Suprapubic skin (tissue), 4 donors: ENCODE measurements around the gene WNT3. TPM values are rescaled to one million over a fixed set of nuclear protein-coding genes. Genes with fewer than 3 reads are reported as not detected.

Experiments used
- DNase-seq, 2 donors: peaks; one replicate each; pipeline ENCODE4 v3.0.0-alpha.2; 2019; ENCODE audit warnings: low spot score in 2 of 2
- H3K27ac ChIP-seq: fragments of 200-600 bp; sonication (generic); one replicate; pipeline ENCODE4 v1.5.1; 2019
- H3K27me3 ChIP-seq: fragments of 200-600 bp; sonication (generic); one replicate; pipeline ENCODE4 v1.5.1; 2019
- H3K36me3 ChIP-seq: fragments of 200-600 bp; sonication (generic); one replicate; pipeline ENCODE4 v1.5.1; 2019
- H3K4me1 ChIP-seq: fragments of 200-600 bp; sonication (generic); one replicate; pipeline ENCODE4 v1.5.1; 2019
- H3K4me3 ChIP-seq: fragments of 200-600 bp; sonication (generic); one replicate; pipeline ENCODE4 v1.5.1; 2019; ENCODE audit warnings: mild to moderate bottlenecking
- H3K9me3 ChIP-seq: fragments of 200-600 bp; sonication (generic); one replicate; pipeline ENCODE4 v1.5.1; 2019
- EP300 ChIP-seq: sonication (generic); formaldehyde crosslinking; IDR thresholded peaks from one replicate; pipeline ENCODE4 v1.6.1; 2017; ENCODE audit warnings: antibody characterized with exemption
- POLR2A ChIP-seq, 2 donors: fragments of 450-650 bp; IDR thresholded peaks; one replicate each; pipeline ENCODE4 v1.6.1; 2017; ENCODE audit warnings: antibody characterized with exemption in 2 of 2, mild to moderate bottlenecking in 2 of 2, moderate library complexity in 2 of 2
- POLR2AphosphoS5 ChIP-seq, 3 donors: sonication (generic); formaldehyde crosslinking; IDR thresholded peaks; one replicate each; pipeline ENCODE4 v1.6.1; 2017; ENCODE audit warnings: antibody characterized with exemption in 3 of 3
- WGBS: methylation state at CpG from one replicate; pipeline ENCODE4 v1.1.5; 2018; 5-methylcytosine and 5-hydroxymethylcytosine counted together
- total RNA-seq, 4 donors: library from RNA; depleted of rRNA; stranded (reverse); fragments of >200 nt; gene quantifications; one replicate each; pipeline ENCODE4 v1.1.0, GENCODE V29; 2016
- TF ChIP-seq, protein P1 (sequence below), 2 donors: fragments of 200-600 bp in 1 of 2; fragments of 450-650 bp in 1 of 2; sonication (generic) in 1 of 2; IDR thresholded peaks; one replicate each; pipeline ENCODE4 v1.5.1; 2016 to 2019; ENCODE audit warnings: antibody characterized with exemption in 2 of 2, mild to moderate bottlenecking in 1 of 2, moderate library complexity in 1 of 2

The WNT3 gene
- total RNA-seq, 4 donors from 2014 or later, result 39.3 to 84.9 (median 61.7) TPM

DNA sequence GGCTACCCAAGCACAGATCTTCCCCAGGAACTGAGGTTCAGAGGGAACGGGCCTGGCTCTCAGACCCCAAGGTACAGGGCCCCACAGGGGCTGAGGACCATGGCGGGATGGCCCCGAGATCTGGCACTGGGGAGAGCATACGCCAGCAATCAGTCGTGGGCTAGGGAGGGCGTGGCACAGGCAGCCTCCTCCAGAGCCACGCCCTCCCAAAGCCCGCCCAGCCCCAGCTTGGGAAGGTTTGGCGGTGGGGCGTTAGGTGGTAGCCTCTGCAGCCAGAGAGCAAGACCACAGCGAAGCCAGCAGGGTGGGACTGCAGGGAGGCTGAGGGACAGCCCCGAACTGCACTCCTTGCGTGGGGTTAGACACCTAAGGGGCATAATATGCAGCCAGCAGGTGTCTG, 44.5 kb upstream of the WNT3 start:
- Histone ChIP-seq H3K4me1 (no peaks in the 10 kb centered on the region), H3K9me3 (no peaks in the 10 kb centered on the region), H3K4me3 (no peak overlapping the region), H3K27ac (no peak overlapping the region), H3K36me3 (no peaks in the 10 kb centered on the region), H3K27me3 (peaks cover 18% of the 10 kb centered on the region)
- DNase-seq, result no peak
- TF ChIP-seq POLR2A (IDR thresholded peaks at IDR 0.05), result no peak
- TF ChIP-seq POLR2AphosphoS5 (IDR thresholded peaks at IDR 0.05), result no peak
- TF ChIP-seq, protein P1, sequence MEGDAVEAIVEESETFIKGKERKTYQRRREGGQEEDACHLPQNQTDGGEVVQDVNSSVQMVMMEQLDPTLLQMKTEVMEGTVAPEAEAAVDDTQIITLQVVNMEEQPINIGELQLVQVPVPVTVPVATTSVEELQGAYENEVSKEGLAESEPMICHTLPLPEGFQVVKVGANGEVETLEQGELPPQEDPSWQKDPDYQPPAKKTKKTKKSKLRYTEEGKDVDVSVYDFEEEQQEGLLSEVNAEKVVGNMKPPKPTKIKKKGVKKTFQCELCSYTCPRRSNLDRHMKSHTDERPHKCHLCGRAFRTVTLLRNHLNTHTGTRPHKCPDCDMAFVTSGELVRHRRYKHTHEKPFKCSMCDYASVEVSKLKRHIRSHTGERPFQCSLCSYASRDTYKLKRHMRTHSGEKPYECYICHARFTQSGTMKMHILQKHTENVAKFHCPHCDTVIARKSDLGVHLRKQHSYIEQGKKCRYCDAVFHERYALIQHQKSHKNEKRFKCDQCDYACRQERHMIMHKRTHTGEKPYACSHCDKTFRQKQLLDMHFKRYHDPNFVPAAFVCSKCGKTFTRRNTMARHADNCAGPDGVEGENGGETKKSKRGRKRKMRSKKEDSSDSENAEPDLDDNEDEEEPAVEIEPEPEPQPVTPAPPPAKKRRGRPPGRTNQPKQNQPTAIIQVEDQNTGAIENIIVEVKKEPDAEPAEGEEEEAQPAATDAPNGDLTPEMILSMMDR (IDR thresholded peaks at IDR 0.05), result no peak
- TF ChIP-seq EP300, result no peak
- 44% methylated on average over 13 of the region's 13 CpGs for WGBS

DNA sequence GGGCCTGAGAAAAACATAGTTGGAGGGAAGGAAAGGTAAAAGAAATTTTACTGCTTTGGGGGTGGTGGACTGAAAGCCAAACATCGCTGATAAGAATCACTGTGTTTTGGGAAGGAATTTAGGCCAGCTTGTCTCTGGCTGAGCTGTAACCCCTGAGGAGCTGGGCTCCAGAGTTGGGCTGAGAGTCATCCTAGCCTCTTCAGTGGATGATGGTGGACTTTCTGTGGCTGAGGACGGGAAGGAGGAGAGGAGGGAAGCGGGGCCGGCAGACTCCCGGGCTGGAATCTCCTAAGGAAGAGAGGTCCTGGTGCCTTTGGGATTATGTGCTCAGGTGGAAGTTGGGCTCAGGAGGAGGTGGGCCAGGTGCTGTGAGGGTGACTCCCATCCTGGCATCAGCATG, 41.5 kb upstream of the WNT3 start:
- Histone ChIP-seq H3K27me3 (peaks cover 18% of the 10 kb centered on the region), H3K4me3 (no peak overlapping the region), H3K36me3 (no peaks in the 10 kb centered on the region), H3K27ac (no peak overlapping the region), H3K4me1 (no peaks in the 10 kb centered on the region), H3K9me3 (no peaks in the 10 kb centered on the region)
- WGBS, result 89% methylated on average over 5 of the region's 5 CpGs
- no peak for TF ChIP-seq POLR2AphosphoS5 (IDR thresholded peaks at IDR 0.05)
- TF ChIP-seq POLR2A (IDR thresholded peaks at IDR 0.05), result no peak
- TF ChIP-seq EP300, result no peak
- TF ChIP-seq, protein P1 (IDR thresholded peaks at IDR 0.05), result no peak
- no peak for DNase-seq

DNA sequence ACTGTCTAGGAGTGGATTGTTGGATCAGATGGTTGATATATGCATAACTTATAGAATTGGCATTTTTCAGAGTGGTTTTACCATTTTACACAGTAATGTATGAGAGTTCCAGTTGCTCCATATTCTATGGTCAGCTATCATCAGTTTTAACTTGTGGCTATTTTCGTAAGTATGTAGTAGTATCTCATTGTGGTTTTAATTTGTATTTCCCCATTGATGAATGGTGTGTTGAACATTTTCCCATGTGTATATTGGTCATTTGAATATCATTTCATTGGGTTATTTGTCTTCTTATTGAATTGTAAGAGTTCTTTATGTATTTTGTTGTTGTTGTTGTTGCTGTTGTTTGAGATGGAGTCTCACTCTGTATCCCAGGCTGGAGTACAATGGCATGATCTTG, 39.1 kb upstream of the WNT3 start:
- H3K36me3 ChIP-seq, result no peaks in the 10 kb centered on the region
- H3K9me3 ChIP-seq, result no peaks in the 10 kb centered on the region
- H3K27ac ChIP-seq, result no peak overlapping the region
- 97% methylated on average over 1 of the region's 1 CpG for WGBS
- no peak for DNase-seq
- H3K4me3 ChIP-seq, result no peak overlapping the region
- H3K27me3 ChIP-seq, result peaks cover 13% of the 10 kb centered on the region
- H3K4me1 ChIP-seq, result no peaks in the 10 kb centered on the region
- TF ChIP-seq POLR2AphosphoS5 (IDR thresholded peaks at IDR 0.05) (no peak), EP300 (no peak), POLR2A (IDR thresholded peaks at IDR 0.05) (no peak)
- TF ChIP-seq, protein P1 (IDR thresholded peaks at IDR 0.05), result no peak

DNA sequence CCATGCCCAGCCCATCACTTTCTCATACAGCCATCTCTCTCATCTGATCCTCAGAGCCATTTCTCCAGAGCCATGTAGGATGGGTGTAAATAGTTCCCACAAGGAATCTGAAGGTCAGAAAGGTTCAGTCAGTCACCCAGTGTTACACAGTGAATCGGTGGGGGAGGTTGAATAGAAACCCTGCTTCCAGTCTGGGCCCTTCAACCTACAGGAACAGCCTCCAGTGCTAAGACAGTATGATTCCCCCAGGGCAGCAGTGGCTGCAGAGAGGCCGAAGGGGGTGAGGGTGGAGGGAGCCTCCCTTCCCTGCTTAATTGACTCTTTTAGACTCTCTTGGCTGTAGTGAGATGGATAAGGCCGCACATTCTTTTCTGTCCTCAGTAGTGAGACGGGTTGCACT, 36.5 kb upstream of the WNT3 start:
- Histone ChIP-seq H3K4me1 (peaks cover 14% of the 10 kb centered on the region), H3K4me3 (no peak overlapping the region), H3K27ac (no peak overlapping the region), H3K27me3 (peaks cover 39% of the 10 kb centered on the region), H3K9me3 (no peaks in the 10 kb centered on the region), H3K36me3 (no peaks in the 10 kb centered on the region)
- 94% methylated on average over 4 of the region's 4 CpGs for WGBS
- TF ChIP-seq POLR2AphosphoS5 (IDR thresholded peaks at IDR 0.05), result no peak
- no peak for TF ChIP-seq EP300
- no peak for TF ChIP-seq POLR2A (IDR thresholded peaks at IDR 0.05)
- TF ChIP-seq, protein P1 (IDR thresholded peaks at IDR 0.05), result no peak
- DNase-seq, result no peak

DNA sequence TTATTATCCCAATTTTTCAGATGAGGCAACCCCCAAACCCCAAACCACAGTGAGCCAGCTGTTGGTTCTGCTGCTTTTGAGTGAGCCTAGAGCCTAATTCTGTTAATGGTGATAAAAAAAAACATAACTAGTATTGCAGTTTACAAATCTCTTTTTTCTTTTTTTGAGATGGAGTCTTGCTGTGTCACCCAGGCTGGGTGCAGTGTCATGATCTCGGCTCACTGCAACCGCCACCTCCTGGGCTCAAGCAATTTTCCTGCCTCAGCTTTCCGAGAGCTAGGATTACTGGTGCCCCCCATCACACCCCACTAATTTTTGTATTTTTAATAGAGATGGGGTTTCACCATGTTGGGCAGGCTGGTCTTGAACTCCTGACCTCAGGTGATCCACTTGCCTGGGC, 36.0 kb upstream of the WNT3 start:
- Histone ChIP-seq H3K4me3 (no peak overlapping the region), H3K9me3 (no peaks in the 10 kb centered on the region), H3K4me1 (peaks cover 14% of the 10 kb centered on the region), H3K27ac (no peak overlapping the region), H3K36me3 (no peaks in the 10 kb centered on the region), H3K27me3 (peaks cover 41% of the 10 kb centered on the region)
- no peak for TF ChIP-seq POLR2A (IDR thresholded peaks at IDR 0.05)
- TF ChIP-seq, protein P1 (IDR thresholded peaks at IDR 0.05), result no peak
- TF ChIP-seq POLR2AphosphoS5 (IDR thresholded peaks at IDR 0.05), result no peak
- TF ChIP-seq EP300, result no peak
- DNase-seq, result no peak
- WGBS, result 91% methylated on average over 3 of the region's 3 CpGs
